H9 (cell line): Measurements from ENCODE around the gene MMP2. TPM values are rescaled to one million over a fixed set of nuclear protein-coding genes. Genes with fewer than 3 reads are reported as not detected.

Experiments used
- DNase-seq: peaks from one replicate; pipeline ENCODE4 v3.0.0-alpha.2; 2017
- H2AFZ ChIP-seq: one replicate; pipeline ENCODE4 v1.6.1; 2013; ENCODE audit warnings: mild to moderate bottlenecking, low read length, control low read depth, moderate library complexity
- H2AK5ac ChIP-seq: 2 replicates; pipeline ENCODE4 v1.6.1; 2013; ENCODE audit warnings: low read length, control low read depth, mixed read lengths; ENCODE audit not compliant: insufficient read length
- H2BK120ac ChIP-seq: one replicate; pipeline ENCODE4 v1.6.1; 2013; ENCODE audit warnings: low read depth, mild to moderate bottlenecking, low read length, control low read depth, inconsistent platforms; ENCODE audit not compliant: poor library complexity, severe bottlenecking
- H2BK12ac ChIP-seq: 2 replicates; pipeline ENCODE4 v1.6.1; 2013; ENCODE audit warnings: low read length, control low read depth, mixed read lengths, low read depth; ENCODE audit not compliant: insufficient read length
- H2BK15ac ChIP-seq: 2 replicates; pipeline ENCODE4 v1.6.1; 2013; ENCODE audit warnings: low read depth, low read length, control low read depth
- H2BK20ac ChIP-seq: one replicate; pipeline ENCODE4 v1.6.1; 2013; ENCODE audit warnings: low read depth, mild to moderate bottlenecking, low read length, control low read depth, inconsistent platforms; ENCODE audit not compliant: poor library complexity, severe bottlenecking
- H2BK5ac ChIP-seq: 2 replicates; pipeline ENCODE4 v1.6.1; 2013; ENCODE audit warnings: low read length, control low read depth, mixed read lengths; ENCODE audit not compliant: insufficient read length
- H3K14ac ChIP-seq: 2 replicates; pipeline ENCODE4 v1.6.1; 2013; ENCODE audit warnings: low read length, control low read depth; ENCODE audit not compliant: insufficient read depth
- H3K18ac ChIP-seq: 2 replicates; pipeline ENCODE4 v1.6.1; 2013; ENCODE audit warnings: low read depth, mild to moderate bottlenecking, mixed read lengths, low read length, control low read depth; ENCODE audit not compliant: insufficient read length
- H3K23ac ChIP-seq: 2 replicates; pipeline ENCODE4 v1.6.1; 2013; ENCODE audit warnings: low read length, control low read depth, mixed read lengths, low read depth; ENCODE audit not compliant: insufficient read length
- H3K23me2 ChIP-seq: 2 replicates; pipeline ENCODE4 v1.6.1; 2013; ENCODE audit warnings: low read depth, mild to moderate bottlenecking, mixed read lengths, low read length, control low read depth; ENCODE audit not compliant: insufficient read length, poor library complexity, severe bottlenecking
- H3K27ac ChIP-seq: 2 replicates; pipeline ENCODE4 v1.5.1; 2013; ENCODE audit warnings: low read length, control low read depth, mixed read lengths, low read depth; ENCODE audit not compliant: insufficient read length
- H3K27me3 ChIP-seq: 2 replicates; pipeline ENCODE4 v1.6.1; 2013; ENCODE audit warnings: low read length, control low read depth, inconsistent platforms; ENCODE audit not compliant: insufficient read depth
- H3K4ac ChIP-seq: 2 replicates; pipeline ENCODE4 v1.6.1; 2013; ENCODE audit warnings: low read depth, mild to moderate bottlenecking, control low read depth, inconsistent platforms, low read length, moderate library complexity
- H3K4me1 ChIP-seq: 2 replicates; pipeline ENCODE4 v1.6.1; 2013; ENCODE audit warnings: low read length, control low read depth, inconsistent platforms; ENCODE audit not compliant: insufficient read depth
- H3K4me2 ChIP-seq: 2 replicates; pipeline ENCODE4 v1.6.1; 2013; ENCODE audit warnings: low read length, control low read depth, mixed read lengths; ENCODE audit not compliant: insufficient read length, insufficient read depth
- H3K56ac ChIP-seq: 2 replicates; pipeline ENCODE4 v1.6.1; 2013; ENCODE audit warnings: low read depth, mild to moderate bottlenecking, mixed read lengths, low read length, control low read depth; ENCODE audit not compliant: insufficient read length
- H3K79me1 ChIP-seq: 2 replicates; pipeline ENCODE4 v1.6.1; 2013; ENCODE audit warnings: low read depth, mild to moderate bottlenecking, moderate library complexity, low read length, control low read depth, inconsistent platforms; ENCODE audit not compliant: insufficient read depth, poor library complexity, severe bottlenecking
- H3K79me2 ChIP-seq: 2 replicates; pipeline ENCODE4 v1.6.1; 2013; ENCODE audit warnings: low read length, control low read depth, inconsistent platforms; ENCODE audit not compliant: insufficient read depth
- H3K9ac ChIP-seq: 2 replicates; pipeline ENCODE4 v1.6.1; 2013; ENCODE audit warnings: low read length, control low read depth, mixed read lengths; ENCODE audit not compliant: insufficient read length; ENCODE audit errors: extremely low read depth
- H3K9me3 ChIP-seq: one replicate; pipeline ENCODE4 v1.6.1; 2013; ENCODE audit warnings: low read depth, low read length, inconsistent platforms; ENCODE audit not compliant: control insufficient read depth
- H3T11ph ChIP-seq: one replicate; pipeline ENCODE4 v1.6.1; 2013; ENCODE audit warnings: mild to moderate bottlenecking, low read length, control low read depth, inconsistent platforms
- H4K20me1 ChIP-seq: one replicate; pipeline ENCODE4 v1.6.1; 2013; ENCODE audit not compliant: control insufficient read depth, insufficient read length, insufficient read depth
- H4K5ac ChIP-seq: 2 replicates; pipeline ENCODE4 v1.6.1; 2013; ENCODE audit warnings: low read depth, mild to moderate bottlenecking, mixed read lengths, low read length, control low read depth; ENCODE audit not compliant: insufficient read length
- H4K8ac ChIP-seq: replicated peaks from 2 replicates; pipeline ENCODE4 v1.6.1; 2013; ENCODE audit warnings: low read length, control low read depth, mixed read lengths, low read depth; ENCODE audit not compliant: insufficient read length
- H4K91ac ChIP-seq: 2 replicates; pipeline ENCODE4 v1.6.1; 2013; ENCODE audit warnings: low read depth, mild to moderate bottlenecking, moderate library complexity, mixed read lengths, low read length, control low read depth; ENCODE audit not compliant: insufficient read length
- H3K27ac Mint-ChIP-seq, 3 experiments: 2 replicates in 2 of 3; 3 replicates in 1 of 3; pipeline ENCODE4 v1.8.0; 2020 to 2021; ENCODE audit warnings: mixed read lengths in 3 of 3, mild to moderate bottlenecking in 1 of 3, moderate library complexity in 1 of 3
- H3K27me3 Mint-ChIP-seq: 2 replicates; pipeline ENCODE4 v1.8.0; 2021; ENCODE audit warnings: low read depth, mild to moderate bottlenecking, moderate library complexity, mixed read lengths
- H3K36me3 Mint-ChIP-seq, 3 experiments: 2 replicates in 2 of 3; 3 replicates in 1 of 3; pipeline ENCODE4 v1.8.0; 2020 to 2021; ENCODE audit warnings: low read depth in 3 of 3, mixed read lengths in 3 of 3; ENCODE audit not compliant: insufficient read depth in 1 of 3
- H3K4me1 Mint-ChIP-seq, 2 experiments: 2 replicates each; pipeline ENCODE4 v1.8.0; 2020; ENCODE audit warnings: mixed read lengths in 2 of 2
- H3K4me3 Mint-ChIP-seq, 2 experiments: 2 replicates in 1 of 2; 3 replicates in 1 of 2; pipeline ENCODE4 v1.8.0; 2020 to 2021; ENCODE audit warnings: mild to moderate bottlenecking in 2 of 2, mixed read lengths in 2 of 2, moderate library complexity in 1 of 2
- H3K9me3 Mint-ChIP-seq, 2 experiments: 2 replicates in 1 of 2; 3 replicates in 1 of 2; pipeline ENCODE4 v1.8.0; 2020; ENCODE audit warnings: mild to moderate bottlenecking in 2 of 2, mixed read lengths in 2 of 2, moderate library complexity in 1 of 2
- WGBS: extraction: QIAGEN DNeasy Blood & Tissue Kit; methylation state at CpG from one replicate; pipeline ENCODE4 v1.1.7; 2013; ENCODE audit warnings: missing lambda C conversion rate, low lambda C conversion rate, mixed read lengths; ENCODE audit not compliant: insufficient read length; ENCODE audit errors: extremely low coverage; 5-methylcytosine and 5-hydroxymethylcytosine counted together
- total RNA-seq: library from RNA; stranded (reverse); gene quantifications from 2 replicates; pipeline ENCODE4 v1.2.1, GENCODE V29; 2021
- TF ChIP-seq, protein P1 (sequence below): fragments of 200-600 bp; sonication (generic); conservative IDR thresholded peaks from 3 replicates; pipeline ENCODE4 v1.8.0; 2021; ENCODE audit warnings: antibody characterized with exemption, mild to moderate bottlenecking

The MMP2 gene
- total RNA-seq, 1 experiment from 2014 or later: 23.1 TPM

- H2AK5ac ChIP-seq: no peak overlapping the region
- no peak overlapping the region for H3K4me3 Mint-ChIP-seq
- no peaks in the 10 kb centered on the region for H3K79me2 ChIP-seq
- no peak overlapping the region for H3K4me2 ChIP-seq
- no peak overlapping the region for H3K9ac ChIP-seq
- no peak overlapping the region for H2BK5ac ChIP-seq
- H3K27ac Mint-ChIP-seq: no peak overlapping the region
- H3T11ph ChIP-seq: no peak overlapping the region
- no peak overlapping the region for H2BK15ac ChIP-seq
- H2AFZ ChIP-seq: no peak overlapping the region
- no peak overlapping the region for H4K91ac ChIP-seq
- no peaks in the 10 kb centered on the region for H3K9me3 Mint-ChIP-seq
- peak; percentile 20 for DNase-seq
- H3K9me3 ChIP-seq: no peaks in the 10 kb centered on the region
- H3K4ac ChIP-seq: no peak overlapping the region
- H2BK20ac ChIP-seq: no peak overlapping the region
- H4K20me1 ChIP-seq: no peaks in the 10 kb centered on the region
- H3K14ac ChIP-seq: no peak overlapping the region
- no peak overlapping the region for H2BK120ac ChIP-seq
- H3K4me1 Mint-ChIP-seq: peaks cover 11% of the 10 kb centered on the region in 2 experiments
- H3K23ac ChIP-seq: no peak overlapping the region
- peaks cover 6% of the 10 kb centered on the region; the same call in 1 of the 2 replicates for H3K4me1 ChIP-seq
- H2BK12ac ChIP-seq: no peak overlapping the region
- TF ChIP-seq, protein P1, sequence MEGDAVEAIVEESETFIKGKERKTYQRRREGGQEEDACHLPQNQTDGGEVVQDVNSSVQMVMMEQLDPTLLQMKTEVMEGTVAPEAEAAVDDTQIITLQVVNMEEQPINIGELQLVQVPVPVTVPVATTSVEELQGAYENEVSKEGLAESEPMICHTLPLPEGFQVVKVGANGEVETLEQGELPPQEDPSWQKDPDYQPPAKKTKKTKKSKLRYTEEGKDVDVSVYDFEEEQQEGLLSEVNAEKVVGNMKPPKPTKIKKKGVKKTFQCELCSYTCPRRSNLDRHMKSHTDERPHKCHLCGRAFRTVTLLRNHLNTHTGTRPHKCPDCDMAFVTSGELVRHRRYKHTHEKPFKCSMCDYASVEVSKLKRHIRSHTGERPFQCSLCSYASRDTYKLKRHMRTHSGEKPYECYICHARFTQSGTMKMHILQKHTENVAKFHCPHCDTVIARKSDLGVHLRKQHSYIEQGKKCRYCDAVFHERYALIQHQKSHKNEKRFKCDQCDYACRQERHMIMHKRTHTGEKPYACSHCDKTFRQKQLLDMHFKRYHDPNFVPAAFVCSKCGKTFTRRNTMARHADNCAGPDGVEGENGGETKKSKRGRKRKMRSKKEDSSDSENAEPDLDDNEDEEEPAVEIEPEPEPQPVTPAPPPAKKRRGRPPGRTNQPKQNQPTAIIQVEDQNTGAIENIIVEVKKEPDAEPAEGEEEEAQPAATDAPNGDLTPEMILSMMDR: no peak
- H3K27ac ChIP-seq: no peak overlapping the region
- H4K5ac ChIP-seq: no peak overlapping the region
- no peaks in the 10 kb centered on the region for H3K23me2 ChIP-seq
- no peaks in the 10 kb centered on the region for H3K27me3 Mint-ChIP-seq
- no peak overlapping the region for H3K56ac ChIP-seq
- H4K8ac ChIP-seq: no peak overlapping the region
- no peaks in the 10 kb centered on the region for H3K27me3 ChIP-seq
- no CpG with 5 or more reads among the region's 8 CpGs for WGBS
- no peak overlapping the region for H3K18ac ChIP-seq
- H3K36me3 Mint-ChIP-seq: peaks cover 0 to 6% (median 0%) of the 10 kb centered on the region in 3 experiments; a peak in 2 of 7 replicates
- H3K79me1 ChIP-seq: no peaks in the 10 kb centered on the region
Observed at GRCh38 chr16:55496509-55497145, 17.6 kb downstream of the MMP2 start.
